KMS-11 (cell line): ENCODE data around the gene DYNLL2.
"Not testable (repeated sequence)": the region's sequence is repeated elsewhere in the genome, so short reads cannot be mapped to it uniquely, and the experiment has no call there.

Experiments
- H2AFZ ChIP-seq: fragments of 200-600 bp; sonication (generic); 2 replicates; pipeline ENCODE4 v1.6.1; 2016; ENCODE audit warnings: antibody characterized with exemption, mixed run types, low read depth
- H3K27ac ChIP-seq: fragments of 200-600 bp; sonication (generic); 2 replicates; pipeline ENCODE4 v1.6.1; 2016; ENCODE audit warnings: mild to moderate bottlenecking, mixed run types
- H3K27me3 ChIP-seq: fragments of 200-600 bp; sonication (generic); 2 replicates; pipeline ENCODE4 v1.6.1; 2017; ENCODE audit warnings: mild to moderate bottlenecking, low read depth, mixed run types, moderate library complexity; ENCODE audit not compliant: insufficient read depth
- H3K36me3 ChIP-seq: fragments of 200-600 bp; sonication (generic); 2 replicates; pipeline ENCODE4 v1.6.1; 2017; ENCODE audit warnings: mild to moderate bottlenecking, mixed run types; ENCODE audit not compliant: insufficient read depth
- H3K4me1 ChIP-seq: fragments of 200-600 bp; sonication (generic); 2 replicates; pipeline ENCODE4 v1.6.1; 2016; ENCODE audit warnings: mild to moderate bottlenecking, low read depth, mixed run types; ENCODE audit not compliant: poor library complexity, severe bottlenecking
- H3K4me2 ChIP-seq: fragments of 200-600 bp; sonication (generic); 2 replicates; pipeline ENCODE4 v1.7.0; 2016; ENCODE audit warnings: mild to moderate bottlenecking, mixed run types
- H3K4me3 ChIP-seq: fragments of 200-600 bp; sonication (generic); IDR thresholded peaks from 2 replicates; pipeline ENCODE4 v1.6.1; 2017; ENCODE audit warnings: low read depth, low read length, mixed read lengths; ENCODE audit not compliant: insufficient read depth
- H3K79me2 ChIP-seq: fragments of 200-600 bp; sonication (generic); 2 replicates; pipeline ENCODE4 v1.6.1; 2016; ENCODE audit warnings: low read depth, mixed run types; ENCODE audit not compliant: insufficient read depth
- H3K9ac ChIP-seq: fragments of 200-600 bp; sonication (generic); 2 replicates; pipeline ENCODE4 v1.6.1; 2016; ENCODE audit warnings: mild to moderate bottlenecking, mixed run types
- H4K20me1 ChIP-seq: fragments of 200-600 bp; sonication (generic); 2 replicates; pipeline ENCODE4 v1.6.1; 2016; ENCODE audit warnings: mild to moderate bottlenecking, mixed run types; ENCODE audit not compliant: insufficient read depth
- TF ChIP-seq, protein P1 (sequence below): fragments of 200-600 bp; sonication (generic); conservative IDR thresholded peaks from 2 replicates; pipeline ENCODE4 v1.6.1; 2017; ENCODE audit warnings: low read depth, mild to moderate bottlenecking, antibody characterized with exemption, low read length, moderate library complexity, mixed read lengths

Gene DYNLL2

GRCh38 chr17:58121925-58122324 is 38.7 kb downstream of the DYNLL2 start:
- no peaks in the 10 kb centered on the region for H3K27me3 ChIP-seq

DNA sequence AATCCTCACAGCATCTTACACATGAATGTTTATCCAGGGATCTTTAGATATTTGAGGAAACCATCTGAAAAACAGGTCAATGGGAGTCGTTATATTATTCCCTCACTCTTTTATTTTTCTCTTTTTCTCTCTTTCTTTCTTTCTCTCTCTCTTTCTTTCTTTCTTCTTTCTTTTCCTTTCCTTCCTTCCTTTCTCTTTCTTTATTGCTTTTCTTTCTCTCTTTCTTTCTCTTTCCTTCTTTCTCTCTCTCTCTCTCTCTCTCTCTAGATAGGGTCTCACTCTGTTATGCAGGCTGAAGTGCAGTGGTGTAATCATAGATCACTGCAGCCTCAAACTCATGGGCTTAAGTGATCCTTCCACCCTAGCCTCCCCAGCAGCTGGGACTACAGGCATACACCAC is 44.6 kb downstream of the DYNLL2 start:
- TF ChIP-seq, protein P1, sequence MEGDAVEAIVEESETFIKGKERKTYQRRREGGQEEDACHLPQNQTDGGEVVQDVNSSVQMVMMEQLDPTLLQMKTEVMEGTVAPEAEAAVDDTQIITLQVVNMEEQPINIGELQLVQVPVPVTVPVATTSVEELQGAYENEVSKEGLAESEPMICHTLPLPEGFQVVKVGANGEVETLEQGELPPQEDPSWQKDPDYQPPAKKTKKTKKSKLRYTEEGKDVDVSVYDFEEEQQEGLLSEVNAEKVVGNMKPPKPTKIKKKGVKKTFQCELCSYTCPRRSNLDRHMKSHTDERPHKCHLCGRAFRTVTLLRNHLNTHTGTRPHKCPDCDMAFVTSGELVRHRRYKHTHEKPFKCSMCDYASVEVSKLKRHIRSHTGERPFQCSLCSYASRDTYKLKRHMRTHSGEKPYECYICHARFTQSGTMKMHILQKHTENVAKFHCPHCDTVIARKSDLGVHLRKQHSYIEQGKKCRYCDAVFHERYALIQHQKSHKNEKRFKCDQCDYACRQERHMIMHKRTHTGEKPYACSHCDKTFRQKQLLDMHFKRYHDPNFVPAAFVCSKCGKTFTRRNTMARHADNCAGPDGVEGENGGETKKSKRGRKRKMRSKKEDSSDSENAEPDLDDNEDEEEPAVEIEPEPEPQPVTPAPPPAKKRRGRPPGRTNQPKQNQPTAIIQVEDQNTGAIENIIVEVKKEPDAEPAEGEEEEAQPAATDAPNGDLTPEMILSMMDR: no peak
- no peak overlapping the region for H3K27ac ChIP-seq
- no peak overlapping the region for H2AFZ ChIP-seq
- H3K4me1 ChIP-seq: no peaks in the 10 kb centered on the region
- H3K27me3 ChIP-seq: no peaks in the 10 kb centered on the region
- no peaks in the 10 kb centered on the region for H3K36me3 ChIP-seq
- no peak overlapping the region for H3K4me2 ChIP-seq
- H3K9ac ChIP-seq: no peak overlapping the region
- H3K4me3 ChIP-seq: no peak overlapping the region
- H4K20me1 ChIP-seq: no peaks in the 10 kb centered on the region
- no peaks in the 10 kb centered on the region for H3K79me2 ChIP-seq

More at GRCh38 chr17:58121925-58122324, 38.7 kb downstream of the DYNLL2 start:
- Histone ChIP-seq H3K4me2 (no peak overlapping the region), H3K79me2 (no peaks in the 10 kb centered on the region), H3K27ac (no peak overlapping the region), H3K36me3 (no peaks in the 10 kb centered on the region), H3K4me1 (peaks cover 3% of the 10 kb centered on the region), H2AFZ (no peak overlapping the region), H3K9ac (no peak overlapping the region), H4K20me1 (no peaks in the 10 kb centered on the region), H3K4me3 (no peak overlapping the region)
- TF ChIP-seq, protein P1: peak; percentile 38

DNA sequence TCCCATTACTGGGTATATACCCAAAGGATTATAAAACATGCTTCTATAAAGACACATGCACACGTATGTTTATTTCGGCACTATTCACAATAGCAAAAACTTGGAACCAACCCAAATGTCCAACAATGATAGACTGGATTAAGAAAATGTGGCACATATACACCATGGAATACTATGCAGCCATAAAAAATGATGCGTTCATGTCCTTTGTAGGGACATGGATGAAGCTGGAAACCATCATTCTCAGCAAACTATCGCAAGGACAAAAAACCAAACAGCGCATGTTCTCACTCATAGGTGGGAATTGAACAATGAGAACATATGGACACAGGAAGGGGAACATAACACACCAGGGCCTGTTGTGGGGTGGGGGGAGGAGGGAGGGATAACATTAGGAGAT is 49.5 kb downstream of the DYNLL2 start:
- not testable (repeated sequence) for H3K27ac ChIP-seq, H3K79me2 ChIP-seq, H3K9ac ChIP-seq, H3K27me3 ChIP-seq, H3K4me1 ChIP-seq, H4K20me1 ChIP-seq, H3K36me3 ChIP-seq, H2AFZ ChIP-seq, H3K4me3 ChIP-seq, H3K4me2 ChIP-seq

- Histone ChIP-seq H4K20me1 (no peaks in the 10 kb centered on the region), H3K4me1 (no peaks in the 10 kb centered on the region), H3K4me2 (no peak overlapping the region), H3K27ac (no peak overlapping the region), H3K4me3 (no peak overlapping the region), H3K36me3 (no peaks in the 10 kb centered on the region), H3K79me2 (no peaks in the 10 kb centered on the region), H2AFZ (no peak overlapping the region), H3K27me3 (no peaks in the 10 kb centered on the region), H3K9ac (no peak overlapping the region)
- TF ChIP-seq, protein P1: no peak
These were observed 53.6 kb downstream of the DYNLL2 start for GRCh38 chr17:58136669-58137279.

GRCh38 chr17:58141505-58141904 is 58.3 kb downstream of the DYNLL2 start:
- Histone ChIP-seq H3K36me3 (no peaks in the 10 kb centered on the region), H3K4me2 (no peak overlapping the region), H3K4me3 (no peak overlapping the region), H3K27ac (no peak overlapping the region), H4K20me1 (no peaks in the 10 kb centered on the region), H3K27me3 (no peaks in the 10 kb centered on the region), H3K4me1 (no peaks in the 10 kb centered on the region), H2AFZ (no peak overlapping the region), H3K9ac (no peak overlapping the region), H3K79me2 (no peaks in the 10 kb centered on the region)
- TF ChIP-seq, protein P1: no peak

GRCh38 chr17:58143335-58143734 is 60.1 kb downstream of the DYNLL2 start:
- not testable (repeated sequence) for H3K4me2 ChIP-seq, H3K9ac ChIP-seq, H2AFZ ChIP-seq, H3K27me3 ChIP-seq, H3K4me3 ChIP-seq, H3K27ac ChIP-seq, H3K79me2 ChIP-seq, H3K4me1 ChIP-seq, H4K20me1 ChIP-seq, H3K36me3 ChIP-seq
